B cell (primary cell): ENCODE results near the gene MLXIPL.

Experiments used
- CTCF ChIP-seq: fragments of 200-600 bp; IDR thresholded peaks from one replicate; pipeline ENCODE4 v1.8.0; 2022; ENCODE audit warnings: antibody characterized with exemption, mild to moderate bottlenecking
- EZH2 ChIP-seq: IDR thresholded peaks from 2 replicates; pipeline ENCODE4 v1.6.1; 2012; ENCODE audit warnings: borderline replicate concordance, low read depth, mild to moderate bottlenecking, moderate library complexity, low read length; ENCODE audit not compliant: insufficient read depth, poor library complexity, severe bottlenecking

- no peak for TF ChIP-seq CTCF
- no peak for TF ChIP-seq EZH2
These were observed 14.2 kb downstream of the MLXIPL start for GRCh38 chr7:73610105-73610504.
